PC-3 (cell line): ENCODE data around the gene MAJIN. TPM values are rescaled to one million over a fixed set of nuclear protein-coding genes. Genes with fewer than 3 reads are reported as not detected.
A peak's percentile ranks its signal among the peaks of the same experiment; 100 is the strongest.

Experiments used
- microRNA-seq: library from miRNA; unstranded; fragments of <30 nt; microRNA quantifications from one replicate; pipeline ENCODE4 v1.1.0, GENCODE V29; 2020; ENCODE audit not compliant: unreplicated experiment
- total RNA-seq: library from RNA; depleted of rRNA; stranded (reverse); fragments of >200 nt; gene quantifications from 2 replicates; pipeline ENCODE4 v1.2.3, GENCODE V29; 2014; rRNA removed

MAJIN gene
- total RNA-seq, 1 experiment from 2014 or later: not detected

Small RNA genes lying within 50 kb of the gene (microRNA-seq; reads per million reads assigned to microRNA genes)
- gene MIR6749 (not detected), gene MIR6750 (3.3 reads per million, percentile 9 among the genes with 10 or more reads in this experiment), gene MIR6879 (not detected)

Other genes starting within 250 kb of the MAJIN start
- gene NRXN2, start 248.9 kb downstream of the MAJIN start, total RNA-seq: not detected in 2 replicates
- not detected in 2 replicates for gene RASGRP2, start 228.0 kb downstream of the MAJIN start, total RNA-seq
- gene PYGM, start 212.1 kb downstream of the MAJIN start, total RNA-seq: 0.95 and 1.3 TPM in 2 replicates
- gene SF1, start 193.6 kb downstream of the MAJIN start, total RNA-seq: 209 and 217 TPM in 2 replicates
- gene MAP4K2, start 168.9 kb downstream of the MAJIN start, total RNA-seq: 55.6 and 57.0 TPM in 2 replicates
- 46.1 and 54.1 TPM in 2 replicates for gene MEN1, start 161.6 kb downstream of the MAJIN start, total RNA-seq
- 14.5 and 30.5 TPM in 2 replicates for gene CDC42BPG, start 127.5 kb downstream of the MAJIN start, total RNA-seq
- gene EHD1, start 93.5 kb downstream of the MAJIN start, total RNA-seq: 340 and 370 TPM in 2 replicates
- gene ATG2A, start 54.9 kb downstream of the MAJIN start, total RNA-seq: 45.6 and 51.4 TPM in 2 replicates
- 24.9 and 31.3 TPM in 2 replicates for gene PPP2R5B, start 47.4 kb downstream of the MAJIN start, total RNA-seq
- not detected in 2 replicates for gene GPHA2, start 36.2 kb downstream of the MAJIN start, total RNA-seq
- gene BATF2, start 24.9 kb upstream of the MAJIN start, total RNA-seq: 0.52 TPM in 1 of 2 replicates, not detected in the other
- 86.0 and 107 TPM in 2 replicates for gene ARL2, start 42.1 kb upstream of the MAJIN start, total RNA-seq
- 15.1 and 40.4 TPM in 2 replicates for gene SNX15, start 55.3 kb upstream of the MAJIN start, total RNA-seq
- gene SAC3D1, start 69.1 kb upstream of the MAJIN start, total RNA-seq: 61.0 and 82.0 TPM in 2 replicates
- 0.47 TPM in 1 of 2 replicates, not detected in the other for gene NAALADL1, start 86.4 kb upstream of the MAJIN start, total RNA-seq
- gene CDCA5, start 111.9 kb upstream of the MAJIN start, total RNA-seq: 67.1 and 73.4 TPM in 2 replicates
- gene ZFPL1, start 112.1 kb upstream of the MAJIN start, total RNA-seq: 98.7 and 103 TPM in 2 replicates
- gene VPS51, start 124.1 kb upstream of the MAJIN start, total RNA-seq: 414 and 743 TPM in 2 replicates
- 38.4 and 44.2 TPM in 2 replicates for gene TM7SF2, start 139.8 kb upstream of the MAJIN start, total RNA-seq
- 48.2 and 59.0 TPM in 2 replicates for gene ZNHIT2, start 145.6 kb upstream of the MAJIN start, total RNA-seq
- 1,119 and 1,157 TPM in 2 replicates for gene FAU, start 150.0 kb upstream of the MAJIN start, total RNA-seq
- 163 and 183 TPM in 2 replicates for gene MRPL49, start 150.2 kb upstream of the MAJIN start, total RNA-seq
- gene SYVN1, start 162.4 kb upstream of the MAJIN start, total RNA-seq: 22.3 and 33.2 TPM in 2 replicates
- not detected in 2 replicates for gene SPDYC, start 198.1 kb upstream of the MAJIN start, total RNA-seq
- gene CAPN1, start 209.8 kb upstream of the MAJIN start, total RNA-seq: 307 and 407 TPM in 2 replicates